Gastrocnemius medialis (tissue), 4 donors: ENCODE measurements around the gene DNM3. TPM values are rescaled to one million over a fixed set of nuclear protein-coding genes. Genes with fewer than 3 reads are reported as not detected.

Experiments
- ATAC-seq, 2 donors: fragments of 150-250 bp; one replicate each; pipeline ENCODE4 v1.9.1; 2016
- DNase-seq, 2 donors: peaks; one replicate each; pipeline ENCODE4 v3.0.0-alpha.2; 2019
- H3K27ac ChIP-seq, 4 donors: fragments of 200-600 bp; sonication (generic); 1 replicate in 1 of 4; 2 replicates in 3 of 4; pipeline ENCODE4 v1.5.1; 2016 to 2018; ENCODE audit warnings: mild to moderate bottlenecking in 2 of 4, moderate library complexity in 1 of 4
- H3K27me3 ChIP-seq, 3 donors: fragments of 200-600 bp; sonication (generic) in 2 of 3; 1 replicate in 1 of 3; 2 replicates in 2 of 3; pipeline versions ENCODE4 v1.5.1 to v1.6.0; 2016 to 2019; ENCODE audit warnings: mild to moderate bottlenecking in 1 of 3, moderate library complexity in 1 of 3
- H3K36me3 ChIP-seq, 2 donors: fragments of 200-600 bp; sonication (generic) in 1 of 2; one replicate each; pipeline ENCODE4 v1.5.1; 2017 to 2018
- H3K4me1 ChIP-seq, 2 donors: fragments of 200-600 bp; sonication (generic) in 1 of 2; one replicate each; pipeline ENCODE4 v1.5.1; 2016 to 2017; ENCODE audit warnings: mild to moderate bottlenecking in 2 of 2
- H3K4me3 ChIP-seq, 4 donors: fragments of 200-600 bp; sonication (generic) in 3 of 4; 1 replicate in 1 of 4; 2 replicates in 3 of 4; pipeline ENCODE4 v1.5.1; 2016 to 2019; ENCODE audit warnings: mild to moderate bottlenecking in 2 of 4
- H3K9me3 ChIP-seq, 3 donors: fragments of 200-600 bp; sonication (generic) in 2 of 3; 1 replicate in 1 of 3; 2 replicates in 2 of 3; pipeline ENCODE4 v1.5.1; 2016 to 2019
- CTCF ChIP-seq, 5 experiments: fragments of 450-650 bp in 3 of 5; fragments of 200-600 bp in 2 of 5; sonication (generic) in 2 of 5; IDR thresholded peaks in 4 of 5; conservative IDR thresholded peaks in 1 of 5; 1 replicate in 4 of 5; 2 replicates in 1 of 5; pipeline ENCODE4 v1.5.1; 2016 to 2019; ENCODE audit warnings: antibody characterized with exemption in 5 of 5, mild to moderate bottlenecking in 3 of 5, moderate library complexity in 3 of 5
- POLR2A ChIP-seq, 2 donors: fragments of 450-650 bp; IDR thresholded peaks; one replicate each; pipeline ENCODE4 v1.6.1; 2017; ENCODE audit warnings: antibody characterized with exemption in 2 of 2, mild to moderate bottlenecking in 2 of 2, moderate library complexity in 2 of 2
- in situ Hi-C, 4 donors: fragments of 200-750 bp; cut with MboI; loops; one replicate each; pipeline versions ENCODE4 v1.15.0 to v1.8.0; 2017; ENCODE audit warnings: low sequenced_read_pairs in 4 of 4
- intact Hi-C: fragments of 100-400 bp; cut with DNase I; formaldehyde crosslinking; loops from one replicate; pipeline ENCODE4 v1.15.1; 2023; ENCODE audit warnings: low total_unique reads
- total RNA-seq, 4 donors: library from RNA; depleted of rRNA; stranded (reverse); fragments of >200 nt; gene quantifications; one replicate each; pipeline versions ENCODE4 v1.1.0 to v1.2.3, GENCODE V29; 2016

Gene DNM3
- total RNA-seq, 4 donors from 2014 or later, result 0.35 to 1.6 (median 1.1) TPM

DNA sequence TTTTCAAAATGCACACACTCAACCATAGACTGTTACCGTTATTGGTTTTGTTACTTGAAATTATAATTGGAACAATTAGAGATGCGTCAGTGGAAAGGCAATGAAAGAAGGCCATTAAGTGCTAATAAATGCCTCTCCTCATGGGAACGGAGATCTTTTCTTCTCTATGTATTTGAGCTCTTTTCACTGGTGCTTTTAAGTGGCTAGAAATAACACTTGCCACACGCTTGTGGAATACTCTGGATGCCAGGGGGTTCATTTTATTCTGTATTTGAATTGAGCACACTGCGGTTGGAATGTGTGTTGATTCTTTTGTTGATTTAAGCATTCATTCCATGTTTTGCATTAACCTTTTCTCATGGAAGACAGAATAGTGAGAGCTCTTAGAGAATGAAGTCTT, 68.4 kb downstream of the DNM3 start:
- no peak for DNase-seq
- intact Hi-C loops, result no loop called here
- H3K27me3 ChIP-seq, result no peaks in the 10 kb centered on the region
- no peak overlapping the region for H3K27ac ChIP-seq
- no peaks in the 10 kb centered on the region for H3K4me1 ChIP-seq
- no peak for TF ChIP-seq CTCF (IDR thresholded peaks at IDR 0.05 in 4 of 5, conservative IDR thresholded peaks at IDR 0.05 in 1 of 5)
- no peak for TF ChIP-seq POLR2A (IDR thresholded peaks at IDR 0.05)
- no peaks in the 10 kb centered on the region for H3K9me3 ChIP-seq
- in situ Hi-C loops, result no loop called here
- no peak overlapping the region for H3K4me3 ChIP-seq
- no peaks in the 10 kb centered on the region for H3K36me3 ChIP-seq
- ATAC-seq, result no peak

- no peak overlapping the region for H3K27ac ChIP-seq
- intact Hi-C loops (no loop called here), in situ Hi-C loops (no loop called here)
- no peak for ATAC-seq
- H3K9me3 ChIP-seq, result no peaks in the 10 kb centered on the region
- H3K27me3 ChIP-seq, result no peaks in the 10 kb centered on the region
- no peak for DNase-seq
- TF ChIP-seq CTCF (IDR thresholded peaks at IDR 0.05 in 4 of 5, conservative IDR thresholded peaks at IDR 0.05 in 1 of 5) (no peak), POLR2A (IDR thresholded peaks at IDR 0.05) (no peak)
- no peak overlapping the region for H3K4me3 ChIP-seq
- no peaks in the 10 kb centered on the region for H3K36me3 ChIP-seq
- H3K4me1 ChIP-seq, result no peaks in the 10 kb centered on the region
Observed at GRCh38 chr1:171910786-171911185, 69.5 kb downstream of the DNM3 start.

DNA sequence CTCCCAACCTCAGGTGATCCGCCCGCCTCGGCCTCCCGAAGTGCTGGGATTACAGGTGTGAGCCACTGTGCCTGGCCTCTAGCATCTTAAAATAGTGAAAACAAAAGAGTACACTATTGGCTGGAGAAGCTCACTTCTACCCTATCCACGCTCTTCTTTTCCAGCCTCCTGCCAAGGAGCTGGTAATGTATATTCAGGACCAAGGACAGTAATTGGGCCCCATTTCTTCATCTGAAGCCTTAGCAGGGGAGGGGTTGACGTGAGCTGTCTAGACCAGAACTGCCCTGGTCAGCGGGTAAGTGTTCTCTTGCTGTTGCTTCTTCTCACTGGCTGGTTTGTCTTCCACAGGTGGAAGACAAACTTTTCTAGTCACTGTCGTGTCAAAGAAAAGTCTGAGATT, 70.2 kb downstream of the DNM3 start:
- H3K27me3 ChIP-seq, result no peaks in the 10 kb centered on the region
- no peaks in the 10 kb centered on the region for H3K36me3 ChIP-seq
- DNase-seq, result no peak
- H3K9me3 ChIP-seq, result no peaks in the 10 kb centered on the region
- TF ChIP-seq CTCF (IDR thresholded peaks at IDR 0.05 in 4 of 5, conservative IDR thresholded peaks at IDR 0.05 in 1 of 5), result no peak
- TF ChIP-seq POLR2A (IDR thresholded peaks at IDR 0.05), result no peak
- no peaks in the 10 kb centered on the region for H3K4me1 ChIP-seq
- no peak for ATAC-seq
- intact Hi-C loops (no loop called here), in situ Hi-C loops (no loop called here)
- H3K27ac ChIP-seq, result no peak overlapping the region
- H3K4me3 ChIP-seq, result no peak overlapping the region

- Histone ChIP-seq H3K4me1 (no peaks in the 10 kb centered on the region), H3K27me3 (no peaks in the 10 kb centered on the region), H3K4me3 (no peak overlapping the region), H3K36me3 (no peaks in the 10 kb centered on the region), H3K9me3 (no peaks in the 10 kb centered on the region), H3K27ac (no peak overlapping the region)
- TF ChIP-seq CTCF (IDR thresholded peaks at IDR 0.05 in 4 of 5, conservative IDR thresholded peaks at IDR 0.05 in 1 of 5) (no peak), POLR2A (IDR thresholded peaks at IDR 0.05) (no peak)
- in situ Hi-C loops, result no loop called here
- ATAC-seq (no peak), DNase-seq (no peak)
- intact Hi-C loops, result no loop called here
Observed at GRCh38 chr1:171912509-171913175, 71.3 kb downstream of the DNM3 start.

DNA sequence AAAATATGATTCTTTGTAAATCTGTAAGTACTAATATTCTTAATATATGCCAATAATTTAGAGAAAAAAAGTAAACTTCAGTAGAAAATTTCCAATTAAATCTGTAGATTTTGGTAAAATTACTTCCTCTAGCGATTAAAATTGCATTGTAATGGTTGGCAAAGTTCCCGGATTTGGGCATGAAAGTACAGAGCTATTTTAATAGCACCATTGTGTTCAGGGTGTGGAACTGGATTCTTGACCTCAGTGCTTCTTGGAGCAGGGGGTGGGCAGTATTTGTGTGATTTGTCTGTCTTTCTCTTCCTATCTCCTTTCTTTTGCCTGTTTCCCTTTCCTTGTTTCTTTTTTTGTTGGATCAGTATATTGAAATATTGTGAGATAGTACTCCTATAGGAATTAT, 72.1 kb downstream of the DNM3 start:
- intact Hi-C loops, result no loop called here
- Histone ChIP-seq H3K4me1 (no peaks in the 10 kb centered on the region), H3K9me3 (no peaks in the 10 kb centered on the region), H3K27ac (no peak overlapping the region), H3K36me3 (no peaks in the 10 kb centered on the region), H3K27me3 (no peaks in the 10 kb centered on the region), H3K4me3 (no peak overlapping the region)
- DNase-seq, result no peak
- in situ Hi-C loops, result no loop called here
- ATAC-seq, result no peak
- no peak for TF ChIP-seq POLR2A (IDR thresholded peaks at IDR 0.05)
